PC-3 (cell line): ENCODE results near the gene CPT1A. TPM values are rescaled to one million over a fixed set of nuclear protein-coding genes. Genes with fewer than 3 reads are reported as not detected.

ENCODE experiments used
- ATAC-seq: fragments of 200-7000 bp; cut with Tn5 transposase; 2 replicates; pipeline ENCODE4 v1.9.1; 2020; ENCODE audit warnings: mild to moderate bottlenecking, moderate library complexity
- BruUV-seq: library from RNA; stranded (reverse); fragments of 400-500 nt; replicated peaks from 2 replicates; lab custom pipeline; 2021; lab: Mats Ljungman, UMichigan
- CTCF ChIA-PET: fragments of 300-600 bp; sonication (Branson Sonifier 250); formaldehyde crosslinking; loops from one replicate; lab custom pipeline; 2022; ENCODE audit warnings: antibody characterized with exemption; lab: Charles Lee
- POLR2A ChIA-PET: fragments of 300-600 bp; sonication (Branson Sonifier 250); formaldehyde crosslinking; loops from one replicate; lab custom pipeline; 2022; ENCODE audit warnings: antibody characterized with exemption; ENCODE audit not compliant: unreplicated experiment; lab: Charles Lee
- DNase-seq: peaks from one replicate; pipeline ENCODE4 v3.0.0-alpha.2; 2015
- H2AFZ ChIP-seq: fragments of 300-600 bp; sonication (generic); 2 replicates; pipeline ENCODE4 v1.6.0; 2016; ENCODE audit warnings: antibody characterized with exemption, low read length
- H3F3A ChIP-seq: fragments of 300-600 bp; sonication (generic); one replicate; pipeline ENCODE4 v1.6.0; 2017; ENCODE audit warnings: antibody characterized with exemption, low read length, control low read depth, mild to moderate bottlenecking; ENCODE audit not compliant: unreplicated experiment
- H3K27ac ChIP-seq: fragments of 300-600 bp; sonication (generic); 2 replicates; pipeline ENCODE4 v1.5.1; 2016; ENCODE audit warnings: mild to moderate bottlenecking, low read length
- H3K27me3 ChIP-seq: fragments of 300-600 bp; sonication (generic); 2 replicates; pipeline ENCODE4 v1.6.1; 2016; ENCODE audit warnings: low read length, mixed read lengths
- H3K36me3 ChIP-seq: fragments of 300-600 bp; sonication (generic); 2 replicates; pipeline ENCODE4 v1.6.1; 2016; ENCODE audit warnings: low read depth, mixed run types, low read length, mixed read lengths
- H3K4me1 ChIP-seq: fragments of 300-600 bp; sonication (generic); 2 replicates; pipeline ENCODE4 v1.5.1; 2016; ENCODE audit warnings: low read length; ENCODE audit not compliant: insufficient read depth
- H3K4me2 ChIP-seq: fragments of 300-600 bp; sonication (generic); 2 replicates; pipeline ENCODE4 v1.6.0; 2016; ENCODE audit warnings: low read length
- H3K4me3 ChIP-seq: fragments of 300-600 bp; sonication (generic); 2 replicates; pipeline ENCODE4 v1.5.1; 2016; ENCODE audit warnings: mild to moderate bottlenecking, low read length, mixed read lengths
- H3K79me2 ChIP-seq: fragments of 300-600 bp; sonication (generic); 2 replicates; pipeline ENCODE4 v1.6.1; 2017; ENCODE audit warnings: low read length, mixed read lengths
- H3K9ac ChIP-seq: fragments of 300-600 bp; sonication (generic); 2 replicates; pipeline ENCODE4 v1.6.0; 2016; ENCODE audit warnings: mild to moderate bottlenecking, low read length
- H3K9me2 ChIP-seq: fragments of 300-600 bp; sonication (generic); replicated peaks from 2 replicates; pipeline ENCODE4 v1.6.1; 2016; ENCODE audit warnings: mixed run types, low read length, mixed read lengths
- H3K9me3 ChIP-seq: fragments of 300-600 bp; sonication (generic); 2 replicates; pipeline ENCODE4 v1.6.1; 2016; ENCODE audit warnings: low read length, mixed read lengths
- H4K20me1 ChIP-seq: fragments of 300-600 bp; sonication (generic); 2 replicates; pipeline ENCODE4 v1.6.1; 2016; ENCODE audit warnings: low read length, mixed read lengths
- CTCF ChIP-seq: fragments of 300-600 bp; sonication (generic); conservative IDR thresholded peaks from 2 replicates; pipeline ENCODE4 v1.5.1; 2017; ENCODE audit warnings: antibody characterized with exemption, low read depth, mild to moderate bottlenecking, low read length
- EZH2 ChIP-seq: fragments of 300-600 bp; sonication (generic); IDR thresholded peaks from one replicate; pipeline ENCODE4 v1.6.1; 2017; ENCODE audit warnings: antibody characterized with exemption, mild to moderate bottlenecking, low read length; ENCODE audit not compliant: unreplicated experiment
- EZH2phosphoT487 ChIP-seq: fragments of 300-600 bp; sonication (generic); IDR thresholded peaks from 2 replicates; pipeline ENCODE4 v1.6.1; 2018; ENCODE audit warnings: mild to moderate bottlenecking, antibody characterized with exemption, low read length, borderline replicate concordance
- intact Hi-C: fragments of 100-400 bp; cut with micrococcal nuclease; formaldehyde crosslinking; loops from 2 replicates; pipeline ENCODE4 v1.9.0; 2023
- total RNA-seq: library from RNA; depleted of rRNA; stranded (reverse); fragments of >200 nt; gene quantifications from 2 replicates; pipeline ENCODE4 v1.2.3, GENCODE V29; 2014

CPT1A gene
- total RNA-seq, 1 experiment from 2014 or later = 38.1 TPM

- ChIA-PET POLR2A (no interaction called here), CTCF (no interaction called here)
- Histone ChIP-seq H3K36me3 (no peaks in the 10 kb centered on the region), H3K4me1 (no peaks in the 10 kb centered on the region), H3K4me3 (no peak overlapping the region), H3K9me2 (no peaks in the 10 kb centered on the region), H3K27ac (no peak overlapping the region), H2AFZ (no peak overlapping the region), H3K9me3 (no peaks in the 10 kb centered on the region), H3K9ac (no peak overlapping the region), H3K79me2 (no peaks in the 10 kb centered on the region), H4K20me1 (no peaks in the 10 kb centered on the region), H3K27me3 (no peaks in the 10 kb centered on the region), H3K4me2 (no peak overlapping the region), H3F3A (no peaks in the 10 kb centered on the region)
- intact Hi-C loops = no loop called here
- DNase-seq (no peak), ATAC-seq (no peak)
- TF ChIP-seq EZH2phosphoT487 (no peak), CTCF (no peak), EZH2 (no peak)
- BruUV-seq = no TSS peak
These were observed 22.0 kb upstream of the CPT1A start for GRCh38 chr11:68863553-68864265.

GRCh38 chr11:68862421-68862820 lies 20.7 kb upstream of the CPT1A start:
- H4K20me1 ChIP-seq = no peaks in the 10 kb centered on the region
- H3K9ac ChIP-seq = no peak overlapping the region
- H3K4me2 ChIP-seq = no peak overlapping the region
- DNase-seq = no peak
- no peaks in the 10 kb centered on the region for H3F3A ChIP-seq
- H2AFZ ChIP-seq = no peak overlapping the region
- ChIA-PET CTCF (no interaction called here), POLR2A (no interaction called here)
- no TSS peak for BruUV-seq
- ATAC-seq = no peak
- H3K4me3 ChIP-seq = no peak overlapping the region
- TF ChIP-seq EZH2 (no peak), CTCF (no peak), EZH2phosphoT487 (no peak)
- intact Hi-C loops = no loop called here
- peaks cover 8% of the 10 kb centered on the region for H3K4me1 ChIP-seq
- no peaks in the 10 kb centered on the region for H3K9me2 ChIP-seq
- no peaks in the 10 kb centered on the region for H3K9me3 ChIP-seq
- no peaks in the 10 kb centered on the region for H3K36me3 ChIP-seq
- no peaks in the 10 kb centered on the region for H3K79me2 ChIP-seq
- H3K27ac ChIP-seq = no peak overlapping the region
- no peaks in the 10 kb centered on the region for H3K27me3 ChIP-seq

GRCh38 chr11:68859123-68859522 lies 17.4 kb upstream of the CPT1A start:
- DNase-seq (no peak), ATAC-seq (no peak)
- Histone ChIP-seq H3K27ac (no peak overlapping the region), H3K4me1 (peaks cover 18% of the 10 kb centered on the region), H3K79me2 (no peaks in the 10 kb centered on the region), H3K9me3 (no peaks in the 10 kb centered on the region), H3K36me3 (no peaks in the 10 kb centered on the region), H3K4me3 (no peak overlapping the region), H3K9ac (no peak overlapping the region), H3K4me2 (no peak overlapping the region), H2AFZ (no peak overlapping the region), H3K27me3 (no peaks in the 10 kb centered on the region), H3K9me2 (no peaks in the 10 kb centered on the region), H3F3A (no peaks in the 10 kb centered on the region), H4K20me1 (no peaks in the 10 kb centered on the region)
- POLR2A ChIA-PET = no interaction called here
- BruUV-seq = no TSS peak
- CTCF ChIA-PET = no interaction called here
- intact Hi-C loops = no loop called here
- no peak for TF ChIP-seq EZH2phosphoT487
- TF ChIP-seq CTCF = no peak
- no peak for TF ChIP-seq EZH2
